ENCODE measurements around the gene VNN1.

VNN1 gene

DNA sequence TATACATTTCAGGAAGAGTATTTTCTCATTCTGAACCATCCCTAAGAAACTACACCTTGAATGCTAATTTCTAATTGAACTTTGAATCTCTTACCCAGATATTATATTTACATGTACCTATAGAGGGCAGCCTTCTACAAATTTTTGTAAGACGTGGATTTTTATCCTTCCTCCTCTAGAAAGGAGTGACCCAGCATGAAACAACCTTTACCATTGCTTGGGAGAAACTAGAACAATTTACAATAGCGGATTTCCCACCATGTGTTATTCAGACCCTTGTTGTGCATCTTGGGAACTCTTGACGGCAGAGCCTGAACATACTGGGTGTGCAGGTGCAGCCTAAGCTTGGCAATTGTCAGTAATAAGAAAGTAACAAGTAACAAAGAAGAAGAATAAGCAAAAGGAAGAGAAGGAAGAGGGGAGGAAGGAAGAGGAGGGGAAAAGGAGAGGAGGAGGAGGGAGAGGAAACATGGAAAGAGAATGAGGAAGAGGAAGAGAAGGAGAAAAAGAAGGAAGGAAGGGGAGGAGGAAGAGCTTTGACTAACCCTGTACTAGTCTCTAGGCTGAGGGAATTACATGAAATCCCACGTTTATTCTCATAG lies 44.1 kb downstream of the VNN1 start:
- Mint-ChIP-seq H3K9me3 (no peaks in the 10 kb centered on the region), H3K4me1 (no peaks in the 10 kb centered on the region), H3K27me3 (ENCODE audit: low read depth) (no peaks in the 10 kb centered on the region), H3K4me3 (no peak overlapping the region), H3K36me3 (ENCODE audit: low read depth) (no peaks in the 10 kb centered on the region), H3K27ac (no peak overlapping the region)
- TF ChIP-seq, protein P1, sequence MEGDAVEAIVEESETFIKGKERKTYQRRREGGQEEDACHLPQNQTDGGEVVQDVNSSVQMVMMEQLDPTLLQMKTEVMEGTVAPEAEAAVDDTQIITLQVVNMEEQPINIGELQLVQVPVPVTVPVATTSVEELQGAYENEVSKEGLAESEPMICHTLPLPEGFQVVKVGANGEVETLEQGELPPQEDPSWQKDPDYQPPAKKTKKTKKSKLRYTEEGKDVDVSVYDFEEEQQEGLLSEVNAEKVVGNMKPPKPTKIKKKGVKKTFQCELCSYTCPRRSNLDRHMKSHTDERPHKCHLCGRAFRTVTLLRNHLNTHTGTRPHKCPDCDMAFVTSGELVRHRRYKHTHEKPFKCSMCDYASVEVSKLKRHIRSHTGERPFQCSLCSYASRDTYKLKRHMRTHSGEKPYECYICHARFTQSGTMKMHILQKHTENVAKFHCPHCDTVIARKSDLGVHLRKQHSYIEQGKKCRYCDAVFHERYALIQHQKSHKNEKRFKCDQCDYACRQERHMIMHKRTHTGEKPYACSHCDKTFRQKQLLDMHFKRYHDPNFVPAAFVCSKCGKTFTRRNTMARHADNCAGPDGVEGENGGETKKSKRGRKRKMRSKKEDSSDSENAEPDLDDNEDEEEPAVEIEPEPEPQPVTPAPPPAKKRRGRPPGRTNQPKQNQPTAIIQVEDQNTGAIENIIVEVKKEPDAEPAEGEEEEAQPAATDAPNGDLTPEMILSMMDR (IDR thresholded peaks at IDR 0.05; ENCODE audit: unreplicated experiment in 3 of 3) = peak; percentile 44 to 63 (median 55)

DNA sequence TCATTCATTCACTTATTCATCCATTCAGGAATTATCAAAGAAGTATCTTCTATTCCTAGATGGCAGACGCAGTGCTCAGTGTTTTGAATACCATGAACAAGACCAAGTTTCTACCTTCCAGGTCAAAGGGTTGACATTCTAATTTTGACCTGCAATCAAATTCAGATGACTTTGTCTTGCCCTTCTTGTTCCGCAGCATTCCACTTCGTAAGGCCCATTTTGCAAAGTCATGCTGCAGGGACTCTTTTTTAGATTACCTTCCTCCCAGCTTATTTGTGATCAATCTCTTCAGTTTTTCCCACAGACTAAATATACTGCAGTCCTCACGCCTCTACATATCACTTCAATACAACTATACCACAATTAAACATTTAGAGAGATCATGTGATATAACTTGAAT lies 47.7 kb downstream of the VNN1 start:
- no peaks in the 10 kb centered on the region for H3K27me3 Mint-ChIP-seq (ENCODE audit: low read depth)
- no peaks in the 10 kb centered on the region for H3K9me3 Mint-ChIP-seq
- no peaks in the 10 kb centered on the region for H3K4me1 Mint-ChIP-seq
- TF ChIP-seq, protein P1 (IDR thresholded peaks at IDR 0.05; ENCODE audit: unreplicated experiment in 3 of 3) = no peak
- no peaks in the 10 kb centered on the region for H3K36me3 Mint-ChIP-seq (ENCODE audit: low read depth)
- no peak overlapping the region for H3K27ac Mint-ChIP-seq
- H3K4me3 Mint-ChIP-seq = no peak overlapping the region

DNA sequence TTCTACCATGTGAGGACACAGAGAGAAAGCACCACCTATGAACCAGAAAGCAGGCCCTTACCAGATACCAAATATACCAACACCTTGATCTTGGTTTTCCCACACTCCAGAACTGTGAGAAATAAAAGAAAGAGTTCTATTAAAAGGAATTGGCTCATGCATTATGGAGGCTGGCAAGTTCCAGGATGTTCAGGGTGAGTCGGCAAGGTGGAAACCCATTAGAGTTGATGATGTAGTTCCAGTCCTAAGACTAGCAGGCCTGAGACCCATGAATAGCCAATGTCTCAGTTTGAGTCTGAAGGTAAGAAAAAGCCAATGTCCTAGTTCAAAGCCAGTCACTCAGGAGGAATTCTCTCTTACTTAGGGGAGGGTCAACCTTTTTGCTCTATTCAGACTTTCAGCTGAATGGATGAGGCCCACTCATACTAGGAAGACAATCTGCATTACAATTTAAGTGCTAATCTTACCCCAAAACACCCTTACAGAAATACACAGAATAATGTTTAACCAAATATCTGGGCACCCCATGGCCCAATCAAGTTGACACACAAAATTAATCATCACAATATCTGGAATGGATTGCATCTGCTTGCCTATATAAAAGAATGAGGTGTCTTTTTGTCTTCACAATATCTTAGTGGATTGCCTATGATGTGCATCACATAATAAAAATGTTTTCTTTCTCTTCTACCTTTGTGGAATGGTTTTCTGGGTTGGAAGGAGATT lies 49.4 kb downstream of the VNN1 start:
- TF ChIP-seq, protein P1 (IDR thresholded peaks at IDR 0.05; ENCODE audit: unreplicated experiment in 3 of 3) = no peak
- no peak overlapping the region for H3K27ac Mint-ChIP-seq
- H3K36me3 Mint-ChIP-seq (ENCODE audit: low read depth) = no peaks in the 10 kb centered on the region
- no peaks in the 10 kb centered on the region for H3K9me3 Mint-ChIP-seq
- no peaks in the 10 kb centered on the region for H3K27me3 Mint-ChIP-seq (ENCODE audit: low read depth)
- no peaks in the 10 kb centered on the region for H3K4me1 Mint-ChIP-seq
- no peak overlapping the region for H3K4me3 Mint-ChIP-seq

DNA sequence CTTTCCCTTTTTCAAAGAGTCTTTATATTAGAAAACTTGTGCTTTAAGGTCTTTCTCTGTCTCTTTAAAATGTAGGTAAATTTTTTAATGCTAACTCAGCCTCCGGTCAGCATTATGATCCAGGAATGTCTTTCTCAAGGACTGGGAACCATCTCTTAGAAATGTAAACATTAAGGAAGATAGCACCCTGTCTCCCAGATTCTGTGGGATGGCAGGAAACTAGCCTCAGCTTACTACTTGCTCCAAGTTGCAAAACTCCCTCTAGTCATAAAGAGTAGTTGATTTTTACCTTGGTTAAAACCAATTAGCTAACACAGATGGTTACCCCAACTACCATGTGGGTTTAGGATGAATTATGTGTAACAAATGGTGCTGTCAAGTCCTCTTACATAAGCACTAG lies 50.2 kb downstream of the VNN1 start:
- Mint-ChIP-seq H3K9me3 (no peaks in the 10 kb centered on the region), H3K27me3 (ENCODE audit: low read depth) (peaks cover 4% of the 10 kb centered on the region), H3K4me3 (no peak overlapping the region), H3K27ac (no peak overlapping the region), H3K4me1 (no peaks in the 10 kb centered on the region), H3K36me3 (ENCODE audit: low read depth) (no peaks in the 10 kb centered on the region)
- TF ChIP-seq, protein P1 (IDR thresholded peaks at IDR 0.05; ENCODE audit: unreplicated experiment in 3 of 3) = no peak

DNA sequence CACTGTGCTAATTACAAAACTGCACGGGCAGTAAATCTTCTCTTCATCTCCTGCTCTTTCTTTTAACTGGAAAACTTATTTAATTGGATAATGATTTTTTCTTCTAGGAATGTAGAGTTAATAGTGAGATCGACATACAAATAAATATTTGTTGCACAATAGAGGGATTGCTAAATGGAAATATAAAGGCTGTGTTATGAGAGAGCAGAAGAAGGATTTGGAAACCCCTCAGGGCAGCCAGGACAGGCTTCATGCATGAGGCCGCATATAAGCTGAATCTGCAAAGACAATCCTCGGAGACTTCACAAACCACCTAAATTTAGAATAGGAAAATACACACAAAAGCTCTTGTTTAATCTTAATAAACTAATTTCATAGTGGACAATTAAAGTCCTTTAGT lies 51.9 kb downstream of the VNN1 start:
- Mint-ChIP-seq H3K36me3 (ENCODE audit: low read depth) (no peaks in the 10 kb centered on the region), H3K4me3 (no peak overlapping the region), H3K4me1 (no peaks in the 10 kb centered on the region), H3K27ac (no peak overlapping the region), H3K9me3 (no peaks in the 10 kb centered on the region), H3K27me3 (ENCODE audit: low read depth) (peaks cover 4% of the 10 kb centered on the region)
- TF ChIP-seq, protein P1 (IDR thresholded peaks at IDR 0.05; ENCODE audit: unreplicated experiment in 3 of 3) = no peak

DNA sequence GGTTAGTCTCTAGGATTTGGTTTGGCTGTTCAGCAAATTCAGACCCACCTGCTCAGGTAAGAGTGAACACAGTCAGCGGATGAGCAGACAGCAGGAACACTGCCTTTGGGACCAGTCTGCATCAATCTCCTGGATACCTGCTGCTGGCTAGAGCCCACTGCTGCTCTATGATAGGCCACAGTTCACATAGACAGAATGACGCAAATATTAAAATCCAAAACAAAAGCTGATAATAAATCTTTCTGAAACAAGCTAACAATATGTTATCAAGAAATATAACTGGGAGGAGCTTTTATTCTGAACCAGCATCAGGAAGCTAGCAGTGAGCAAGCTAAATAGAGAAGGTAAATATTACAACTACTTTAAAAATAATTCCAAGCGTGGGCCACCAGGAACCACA lies 54.8 kb downstream of the VNN1 start, which contains the start of gene TAAR1:
Gene TAAR1, minus strand, starts transcription at position 101 of the 400 bp plus-strand sequence. CDS start 13,179 bp downstream, outside the sequence.
- Mint-ChIP-seq H3K27ac (no peak within 1 kb of the TSS), H3K27me3 (ENCODE audit: low read depth) (peaks cover 4% of the 10 kb centered on the region), H3K9me3 (no peaks in the 10 kb centered on the region), H3K36me3 (ENCODE audit: low read depth) (no peaks in the 10 kb centered on the region), H3K4me3 (no peak within 1 kb of the TSS), H3K4me1 (no peaks in the 10 kb centered on the region)
- TF ChIP-seq, protein P1 (IDR thresholded peaks at IDR 0.05; ENCODE audit: unreplicated experiment in 3 of 3) = no peak

Measured in nephron (organoid).